SW 1271 (cell line): ENCODE results near the gene IVNS1ABP.
"Not testable (repeated sequence)": the region's sequence is repeated elsewhere in the genome, so short reads cannot be mapped to it uniquely, and the experiment has no call there.

Source experiments
- DNase-seq, 2 experiments: peaks; one replicate each; lab custom pipeline; 2025; lab: John Stamatoyannopoulos, UW

IVNS1ABP gene

GRCh38 chr1:185328255-185328654 lies 11.2 kb upstream of the IVNS1ABP start:
- DNase-seq: no peak

GRCh38 chr1:185325413-185325812 lies 8.4 kb upstream of the IVNS1ABP start:
- no peak for DNase-seq

- DNase-seq: no peak
Observed at GRCh38 chr1:185324118-185324517, 7.1 kb upstream of the IVNS1ABP start.

- DNase-seq: no peak
Observed at GRCh38 chr1:185322636-185323035, 5.6 kb upstream of the IVNS1ABP start.

- not testable (repeated sequence) for DNase-seq
Observed at GRCh38 chr1:185321653-185322221, 4.7 kb upstream of the IVNS1ABP start.

- not testable (repeated sequence) for DNase-seq
Observed at GRCh38 chr1:185321104-185321503, 4.1 kb upstream of the IVNS1ABP start.

- DNase-seq: no peak
Observed at GRCh38 chr1:185319139-185319475, 2.1 kb upstream of the IVNS1ABP start.

GRCh38 chr1:185318431-185319138 lies 1.5 kb upstream of the IVNS1ABP start:
- DNase-seq: no peak

GRCh38 chr1:185317886-185318310 lies 855 bp upstream of the IVNS1ABP start:
- DNase-seq: peak in 1 of 2 experiments; percentile 38

- DNase-seq: peak; percentile 23 to 53
Observed at GRCh38 chr1:185316163-185317033, 645 bp downstream of the IVNS1ABP start.

- no peak for DNase-seq
Observed at GRCh38 chr1:185315445-185316071, 1.5 kb downstream of the IVNS1ABP start.

- DNase-seq: no peak
Observed at GRCh38 chr1:185314411-185314810, 2.6 kb downstream of the IVNS1ABP start.

- DNase-seq: no peak
Observed at GRCh38 chr1:185312361-185313138, 4.5 kb downstream of the IVNS1ABP start.

- no peak for DNase-seq
Observed at GRCh38 chr1:185311589-185312225, 5.3 kb downstream of the IVNS1ABP start.

GRCh38 chr1:185309566-185309965 lies 7.5 kb downstream of the IVNS1ABP start:
- no peak for DNase-seq

GRCh38 chr1:185308126-185308525 lies 8.9 kb downstream of the IVNS1ABP start:
- DNase-seq: no peak

GRCh38 chr1:185305419-185305818 lies 11.6 kb downstream of the IVNS1ABP start:
- DNase-seq: no peak

GRCh38 chr1:185300152-185300551 lies 16.9 kb downstream of the IVNS1ABP start:
- no peak for DNase-seq

GRCh38 chr1:185297982-185298381 lies 19.1 kb downstream of the IVNS1ABP start:
- DNase-seq: no peak

- DNase-seq: no peak
Observed at GRCh38 chr1:185295091-185295490, 22.0 kb downstream of the IVNS1ABP start.

GRCh38 chr1:185293967-185294542 lies 23.0 kb downstream of the IVNS1ABP start:
- DNase-seq: no peak
